Spleen (tissue), 7 donors: ENCODE results near the gene SMOC1.

Experiments
- CTCF ChIP-seq, 11 experiments: fragments of 200-600 bp in 7 of 11; fragments of 450-650 bp in 4 of 11; sonication (generic) in 4 of 11; IDR thresholded peaks in 8 of 11; conservative IDR thresholded peaks in 3 of 11; 1 replicate in 7 of 11; 2 replicates in 4 of 11; pipeline versions ENCODE4 v1.4.0 to v1.8.0; 2016 to 2021; ENCODE audit warnings: antibody characterized with exemption in 11 of 11, inconsistent platforms in 4 of 11, mild to moderate bottlenecking in 1 of 11
- POLR2AphosphoS5 ChIP-seq, 3 donors: sonication (generic); formaldehyde crosslinking; IDR thresholded peaks; one replicate each; pipeline ENCODE4 v1.5.1; 2017; ENCODE audit warnings: antibody characterized with exemption in 3 of 3
- donor health status: DM: no; HTN: no; CAD: no; lungs with moderate emphysema.
- donor health status: DM: no; HTN: no; CAD: no.
- donor health status: DM: no; HTN: no; CAD: no.

- TF ChIP-seq CTCF (IDR thresholded peaks at IDR 0.05 in 8 of 11, conservative IDR thresholded peaks at IDR 0.05 in 3 of 11) (no peak), POLR2AphosphoS5 (IDR thresholded peaks at IDR 0.05) (no peak)
Measured at GRCh38 chr14:69945347-69945746, 66.1 kb downstream of the SMOC1 start.
